H1 (cell line): ENCODE results near the gene ZNF658. TPM values are rescaled to one million over a fixed set of nuclear protein-coding genes. Genes with fewer than 3 reads are reported as not detected.
A peak's percentile ranks its signal among the peaks of the same experiment; 100 is the strongest.
"Not testable (repeated sequence)": the region's sequence is repeated elsewhere in the genome, so short reads cannot be mapped to it uniquely, and the experiment has no call there.

Source experiments
- CTCF ChIA-PET: fragments of 300-600 bp; sonication (Branson Sonifier 250); formaldehyde crosslinking; loops from one replicate; lab custom pipeline; 2021; ENCODE audit not compliant: partially characterized antibody; lab: Charles Lee
- POLR2A ChIA-PET: fragments of 300-600 bp; sonication (Branson Sonifier 250); formaldehyde crosslinking; loops from one replicate; lab custom pipeline; 2021; ENCODE audit warnings: inconsistent platforms; ENCODE audit not compliant: partially characterized antibody; lab: Charles Lee
- DNase-seq, 2 experiments: peaks; one replicate each; pipeline versions ENCODE4 v3.0.0 to v3.0.0-alpha.2; 2010 to 2022; ENCODE audit warnings: low spot score in 2 of 2, low read depth in 1 of 2, mixed read lengths in 1 of 2
- FAIRE-seq: peaks from 2 replicates; lab custom pipeline; 2011; peaks lifted over from hg19 to GRCh38; lab: Jason Lieb, UNC
- H2AFZ ChIP-seq: 2 replicates; pipeline ENCODE4 v1.8.1; 2012; ENCODE audit warnings: low read length, inconsistent platforms
- H2AK5ac ChIP-seq: 2 replicates; pipeline ENCODE4 v1.6.1; 2013; ENCODE audit warnings: low read depth, low read length
- H2BK120ac ChIP-seq: replicated peaks from 2 replicates; pipeline ENCODE3; 2013; ENCODE audit warnings: low read depth, low read length, inconsistent platforms
- H2BK12ac ChIP-seq: 2 replicates; pipeline ENCODE4 v1.6.1; 2013; ENCODE audit warnings: low read depth, low read length
- H2BK15ac ChIP-seq: 2 replicates; pipeline ENCODE4 v1.6.1; 2013; ENCODE audit warnings: low read length
- H2BK20ac ChIP-seq: 2 replicates; pipeline ENCODE4 v1.6.1; 2013; ENCODE audit warnings: low read length
- H2BK5ac ChIP-seq: 2 replicates; pipeline ENCODE4 v1.6.1; 2013; ENCODE audit warnings: low read depth, low read length
- H3K14ac ChIP-seq: 2 replicates; pipeline ENCODE4 v1.6.1; 2013; ENCODE audit warnings: inconsistent platforms; ENCODE audit not compliant: insufficient read length
- H3K18ac ChIP-seq: 2 replicates; pipeline ENCODE4 v1.6.1; 2013; ENCODE audit warnings: low read length; ENCODE audit errors: extremely low read depth
- H3K23ac ChIP-seq: 2 replicates; pipeline ENCODE4 v1.6.1; 2013; ENCODE audit warnings: inconsistent platforms; ENCODE audit not compliant: insufficient read length
- H3K23me2 ChIP-seq: 2 replicates; pipeline ENCODE4 v1.6.1; 2013; ENCODE audit warnings: low read depth, low read length
- H3K27ac ChIP-seq: 2 replicates; pipeline ENCODE4 v1.6.1; 2011; ENCODE audit warnings: low read depth, low read length, inconsistent platforms
- H3K27me3 ChIP-seq, 4 experiments: replicated peaks in 1 of 4; 1 replicate in 1 of 4; 2 replicates in 3 of 4; pipeline versions ENCODE4 v1.6.1 to v1.8.1; 2011 to 2013; ENCODE audit warnings: low read length in 3 of 4, mild to moderate bottlenecking in 3 of 4, inconsistent platforms in 2 of 4, mixed read lengths in 2 of 4, moderate library complexity in 1 of 4; ENCODE audit not compliant: control insufficient read depth in 3 of 4, insufficient read depth in 3 of 4; ENCODE audit errors: extremely low read depth in 1 of 4
- H3K36me3 ChIP-seq, 4 experiments: 2 replicates each; pipeline versions ENCODE4 v1.6.1 to v1.8.1; 2011 to 2013; ENCODE audit warnings: mild to moderate bottlenecking in 4 of 4, low read length in 3 of 4, moderate library complexity in 2 of 4, control low read depth in 1 of 4, inconsistent platforms in 1 of 4; ENCODE audit not compliant: insufficient read depth in 4 of 4, control insufficient read depth in 2 of 4
- H3K4ac ChIP-seq: replicated peaks from 2 replicates; pipeline ENCODE3; 2013; ENCODE audit warnings: low read length, low read depth, mixed read lengths, inconsistent platforms; ENCODE audit not compliant: insufficient read length
- H3K4me1 ChIP-seq, 4 experiments: replicated peaks in 1 of 4; 1 replicate in 1 of 4; 2 replicates in 3 of 4; pipeline versions ENCODE4 v1.6.1 to v1.8.1; 2011 to 2013; ENCODE audit warnings: low read length in 3 of 4, inconsistent platforms in 2 of 4, mixed read lengths in 1 of 4; ENCODE audit not compliant: insufficient read depth in 4 of 4, control insufficient read depth in 3 of 4
- H3K4me2 ChIP-seq, 2 experiments: 2 replicates each; pipeline versions ENCODE4 v1.6.1 to v1.8.1; 2011 to 2013; ENCODE audit warnings: low read depth in 2 of 2, low read length in 2 of 2, control low read depth in 1 of 2, inconsistent platforms in 1 of 2, mild to moderate bottlenecking in 1 of 2; ENCODE audit not compliant: insufficient read depth in 1 of 2
- H3K4me3 ChIP-seq, 4 experiments: fragments of 200-600, 300-600 bp in 1 of 4; sonication (generic), shearing (Covaris generic), sonication (Bioruptor Twin) in 1 of 4; 2 replicates each; pipeline versions ENCODE4 v1.5.1 to v1.8.1; 2011 to 2016; ENCODE audit warnings: low read length in 4 of 4, low read depth in 3 of 4, control low read depth in 2 of 4, inconsistent platforms in 2 of 4, mild to moderate bottlenecking in 2 of 4, mixed read lengths in 1 of 4, moderate library complexity in 1 of 4; ENCODE audit not compliant: insufficient read depth in 2 of 4; ENCODE audit errors: extremely low read depth in 1 of 4
- H3K56ac ChIP-seq: replicated peaks from 2 replicates; pipeline ENCODE3; 2013; ENCODE audit warnings: low read depth, mild to moderate bottlenecking, mixed read lengths, low read length, inconsistent platforms; ENCODE audit not compliant: insufficient read length
- H3K79me1 ChIP-seq: 2 replicates; pipeline ENCODE4 v1.6.1; 2013; ENCODE audit warnings: low read depth, low read length, control low read depth
- H3K79me2 ChIP-seq, 2 experiments: 2 replicates each; pipeline versions ENCODE4 v1.6.1 to v1.8.1; 2012 to 2013; ENCODE audit warnings: low read length in 2 of 2, mild to moderate bottlenecking in 2 of 2, inconsistent platforms in 1 of 2; ENCODE audit not compliant: insufficient read depth in 2 of 2, control insufficient read depth in 1 of 2
- H3K9ac ChIP-seq, 4 experiments: replicated peaks in 1 of 4; 1 replicate in 1 of 4; 2 replicates in 3 of 4; pipeline versions ENCODE4 v1.6.1 to v1.8.1; 2011 to 2013; ENCODE audit warnings: low read depth in 3 of 4, low read length in 3 of 4, control low read depth in 2 of 4, mild to moderate bottlenecking in 2 of 4, moderate library complexity in 2 of 4, inconsistent platforms in 1 of 4; ENCODE audit errors: extremely low read depth in 1 of 4
- H3K9me3 ChIP-seq, 2 experiments: 2 replicates each; pipeline versions ENCODE4 v1.6.1 to v1.8.1; 2012 to 2013; ENCODE audit warnings: mild to moderate bottlenecking in 2 of 2, moderate library complexity in 2 of 2, control low read depth in 1 of 2, inconsistent platforms in 1 of 2, low read depth in 1 of 2, low read length in 1 of 2, mixed read lengths in 1 of 2; ENCODE audit not compliant: insufficient read depth in 2 of 2
- H4K20me1 ChIP-seq, 2 experiments: replicated peaks in 1 of 2; 2 replicates each; pipeline versions ENCODE3 to v1.8.1; 2011 to 2013; ENCODE audit warnings: inconsistent platforms in 2 of 2, low read length in 2 of 2, mild to moderate bottlenecking in 1 of 2; ENCODE audit not compliant: insufficient read depth in 2 of 2, control insufficient read depth in 1 of 2
- H4K5ac ChIP-seq: 2 replicates; pipeline ENCODE4 v1.6.1; 2013; ENCODE audit warnings: low read length, low read depth, mixed read lengths, inconsistent platforms; ENCODE audit not compliant: insufficient read length
- H4K8ac ChIP-seq: 2 replicates; pipeline ENCODE4 v1.8.0; 2013; ENCODE audit warnings: mild to moderate bottlenecking, moderate library complexity, low read length, inconsistent platforms; ENCODE audit not compliant: insufficient read depth; ENCODE audit errors: extremely low read depth
- H4K91ac ChIP-seq: replicated peaks from 2 replicates; pipeline ENCODE3; 2013; ENCODE audit warnings: low read length, mixed read lengths, inconsistent platforms; ENCODE audit not compliant: insufficient read length
- WGBS, 2 experiments: shearing (Covaris generic) in 1 of 2; methylation state at CpG; one replicate each; pipeline versions ENCODE4 v1.1.6 to v1.1.7; 2013 to 2015; ENCODE audit warnings: low lambda C conversion rate in 2 of 2, mixed read lengths in 2 of 2, inconsistent platforms in 1 of 2, low coverage in 1 of 2, missing lambda C conversion rate in 1 of 2; ENCODE audit not compliant: insufficient replicate concordance in 2 of 2, insufficient coverage in 1 of 2, insufficient read length in 1 of 2; ENCODE audit errors: extremely low coverage in 1 of 2, missing lambda C conversion rate in 1 of 2; 5-methylcytosine and 5-hydroxymethylcytosine counted together
- polyA plus RNA-seq, 7 experiments: library from polyadenylated mRNA; depleted of rRNA in 3 of 7; stranded (reverse) in 5 of 7; unstranded in 2 of 7; fragments of >200 nt in 5 of 7; fragments of 200-250 nt in 2 of 7; gene quantifications; 1 replicate in 5 of 7; 2 replicates in 1 of 7; 4 replicates in 1 of 7; pipeline versions ENCODE4 v1.2.1 to v1.2.3, GENCODE V29; 2011 to 2013; ENCODE audit warnings: missing spikeins in 2 of 7, mixed read lengths in 2 of 7
- total RNA-seq: library from RNA; stranded (reverse); fragmentation: NEBNext Ultra II Directional; extraction: Animal tissue kit (Norgen Biotek cat#: 25700); gene quantifications from 2 replicates; pipeline ENCODE4 v1.2.1, GENCODE V29; 2021

ZNF658 gene
- total and polyA plus RNA-seq, 2 of the 8 experiments (the other 6 are each of a cell fraction or from before 2014, with no cell fraction given) = 0.80 to 5.0 TPM

- H3K56ac ChIP-seq, H4K20me1 ChIP-seq, CTCF ChIA-PET, FAIRE-seq, H3K14ac ChIP-seq, H2AFZ ChIP-seq, DNase-seq, H3K4me1 ChIP-seq, H2BK120ac ChIP-seq, H2BK20ac ChIP-seq, H3K36me3 ChIP-seq, H3K9me3 ChIP-seq, H4K5ac ChIP-seq, H3K79me2 ChIP-seq, H2BK5ac ChIP-seq, H3K27ac ChIP-seq, H3K4me3 ChIP-seq, H3K23me2 ChIP-seq, H3K23ac ChIP-seq, H4K91ac ChIP-seq, H3K9ac ChIP-seq, H3K18ac ChIP-seq, H3K79me1 ChIP-seq, H4K8ac ChIP-seq, H3K4me2 ChIP-seq, H3K4ac ChIP-seq, H2AK5ac ChIP-seq, H2BK15ac ChIP-seq, H2BK12ac ChIP-seq, POLR2A ChIA-PET, H3K27me3 ChIP-seq: not testable (repeated sequence)
- WGBS, 2 experiments = 88% methylated on average over 1 of the region's 1 CpG; no CpG with 5 or more reads in 1 of the 2 experiments
These were observed 10.2 kb upstream of the ZNF658 start for GRCh38 chr9:66890334-66890733.

- H4K20me1 ChIP-seq, CTCF ChIA-PET, H3K27me3 ChIP-seq, H3K4ac ChIP-seq, H2BK20ac ChIP-seq, H3K23me2 ChIP-seq, H3K14ac ChIP-seq, H3K9ac ChIP-seq, H4K91ac ChIP-seq, H3K23ac ChIP-seq, H4K8ac ChIP-seq, H2AK5ac ChIP-seq, H2BK120ac ChIP-seq, H3K4me1 ChIP-seq, H3K27ac ChIP-seq, POLR2A ChIA-PET, H3K18ac ChIP-seq, H3K36me3 ChIP-seq, H4K5ac ChIP-seq, H3K56ac ChIP-seq, H3K79me1 ChIP-seq, FAIRE-seq, DNase-seq, H2BK15ac ChIP-seq, H2AFZ ChIP-seq, H2BK12ac ChIP-seq, H3K9me3 ChIP-seq, H3K79me2 ChIP-seq, H2BK5ac ChIP-seq: not testable (repeated sequence)
- 36% methylated on average over 6 of the region's 8 CpGs; no CpG with 5 or more reads in 1 of the 2 experiments for WGBS, 2 experiments
- Histone ChIP-seq H3K4me2 (peak overlapping the region; percentile 64 to 78), H3K4me3 (peak overlapping the region; percentile 34 to 57 (median 44); a peak in 7 of 8 replicates)
These were observed 616 bp downstream of the ZNF658 start for GRCh38 chr9:66901141-66901540.
